DOHH2 (cell line): Measurements from ENCODE around the gene C10orf105.

ENCODE experiments used
- H3F3A ChIP-seq: fragments of 200-600 bp; sonication (generic), shearing (Covaris generic); 2 replicates; pipeline ENCODE4 v1.6.0; 2016; ENCODE audit warnings: antibody characterized with exemption, mild to moderate bottlenecking; ENCODE audit not compliant: control insufficient read depth, insufficient read depth
- H3K27ac ChIP-seq: fragments of 200-600 bp; sonication (generic); 2 replicates; pipeline ENCODE4 v1.5.1; 2014; ENCODE audit warnings: low read depth, mild to moderate bottlenecking, low read length, moderate library complexity
- H3K27me3 ChIP-seq: fragments of 200-600 bp; sonication (generic); 2 replicates; pipeline ENCODE4 v1.6.1; 2014; ENCODE audit warnings: mild to moderate bottlenecking, low read length, mixed read lengths; ENCODE audit not compliant: control insufficient read depth
- H3K36me3 ChIP-seq: fragments of 200-600 bp; sonication (generic); 2 replicates; pipeline ENCODE4 v1.6.1; 2014; ENCODE audit warnings: mild to moderate bottlenecking, low read length, moderate library complexity, mixed read lengths; ENCODE audit not compliant: control insufficient read depth
- H3K4me1 ChIP-seq: fragments of 200-600 bp; sonication (generic); 2 replicates; pipeline ENCODE4 v1.6.1; 2014; ENCODE audit warnings: mild to moderate bottlenecking, low read length, mixed read lengths; ENCODE audit not compliant: control insufficient read depth
- H3K4me2 ChIP-seq: fragments of 200-600 bp; sonication (generic); 2 replicates; pipeline ENCODE4 v1.6.0; 2014; ENCODE audit warnings: mild to moderate bottlenecking, low read length, moderate library complexity
- H3K4me3 ChIP-seq: fragments of 200-600 bp; sonication (generic); 2 replicates; pipeline ENCODE4 v1.5.1; 2014; ENCODE audit warnings: mild to moderate bottlenecking, low read length, mixed read lengths
- H3K79me2 ChIP-seq: fragments of 200-600 bp; sonication (generic); 2 replicates; pipeline ENCODE4 v1.6.1; 2014; ENCODE audit warnings: mild to moderate bottlenecking, low read length, mixed read lengths; ENCODE audit not compliant: control insufficient read depth
- H3K9me2 ChIP-seq: fragments of 200-600 bp; sonication (generic); replicated peaks from 2 replicates; pipeline ENCODE4 v1.6.1; 2014; ENCODE audit warnings: mild to moderate bottlenecking, low read length, mixed read lengths; ENCODE audit not compliant: control insufficient read depth
- H3K9me3 ChIP-seq: fragments of 200-600 bp; sonication (generic); 2 replicates; pipeline ENCODE4 v1.6.1; 2014; ENCODE audit warnings: antibody characterized with exemption, low read length, mixed read lengths; ENCODE audit not compliant: control insufficient read depth, insufficient read depth
- H4K20me1 ChIP-seq: fragments of 200-600 bp; sonication (generic); 2 replicates; pipeline ENCODE4 v1.6.0; 2014; ENCODE audit warnings: low read depth, mild to moderate bottlenecking, antibody characterized with exemption, low read length, moderate library complexity; ENCODE audit not compliant: control insufficient read depth, insufficient read depth
- CTCF ChIP-seq: fragments of 200-600 bp; sonication (generic); IDR thresholded peaks from one replicate; pipeline ENCODE4 v1.5.1; 2014; ENCODE audit warnings: antibody characterized with exemption, mild to moderate bottlenecking, low read depth, low read length; ENCODE audit not compliant: poor library complexity, severe bottlenecking
- EZH2phosphoT487 ChIP-seq: fragments of 200-600 bp; sonication (generic); IDR thresholded peaks from 2 replicates; pipeline ENCODE4 v1.6.1; 2017; ENCODE audit warnings: borderline replicate concordance, mild to moderate bottlenecking, antibody characterized with exemption, low read length, moderate library complexity, mixed read lengths

Gene C10orf105

GRCh38 chr10:71692598-71693306 lies 26.8 kb downstream of the C10orf105 start:
- no peaks in the 10 kb centered on the region for H3K9me2 ChIP-seq
- 0 out of 2 replicates have a peak, but pooled peaks cover 2% of the 10 kb centered on the region for H3K27me3 ChIP-seq
- no peak overlapping the region for H3K4me2 ChIP-seq
- peaks cover 17% of the 10 kb centered on the region for H3K9me3 ChIP-seq
- TF ChIP-seq EZH2phosphoT487 (no peak), CTCF (no peak)
- peaks cover 5% of the 10 kb centered on the region; the same call in 1 of the 2 replicates for H4K20me1 ChIP-seq
- peaks cover 12% of the 10 kb centered on the region for H3F3A ChIP-seq
- no peaks in the 10 kb centered on the region for H3K36me3 ChIP-seq
- peaks cover 44% of the 10 kb centered on the region for H3K4me1 ChIP-seq
- H3K4me3 ChIP-seq = no peak overlapping the region
- no peaks in the 10 kb centered on the region for H3K79me2 ChIP-seq
- no peak overlapping the region for H3K27ac ChIP-seq

- H3K4me2 ChIP-seq = no peak overlapping the region
- H3K27ac ChIP-seq = no peak overlapping the region
- H3K27me3 ChIP-seq = no peaks in the 10 kb centered on the region
- TF ChIP-seq CTCF (no peak), EZH2phosphoT487 (no peak)
- peaks cover 5% of the 10 kb centered on the region; the same call in 1 of the 2 replicates for H4K20me1 ChIP-seq
- peaks cover 37% of the 10 kb centered on the region for H3K4me1 ChIP-seq
- H3F3A ChIP-seq = peaks cover 13% of the 10 kb centered on the region
- no peaks in the 10 kb centered on the region for H3K9me2 ChIP-seq
- peaks cover 21% of the 10 kb centered on the region for H3K9me3 ChIP-seq
- no peaks in the 10 kb centered on the region for H3K36me3 ChIP-seq
- no peaks in the 10 kb centered on the region for H3K79me2 ChIP-seq
- H3K4me3 ChIP-seq = no peak overlapping the region
Measured at GRCh38 chr10:71691405-71691804, 28.2 kb downstream of the C10orf105 start.

- Histone ChIP-seq H3K79me2 (no peaks in the 10 kb centered on the region), H3K4me2 (no peak overlapping the region), H3K4me1 (peaks cover 25% of the 10 kb centered on the region), H4K20me1 (peaks cover 5% of the 10 kb centered on the region; the same call in 1 of the 2 replicates), H3K36me3 (no peaks in the 10 kb centered on the region), H3K27me3 (no peaks in the 10 kb centered on the region), H3K4me3 (no peak overlapping the region), H3K9me2 (no peaks in the 10 kb centered on the region), H3F3A (peaks cover 13% of the 10 kb centered on the region), H3K9me3 (peaks cover 21% of the 10 kb centered on the region), H3K27ac (no peak overlapping the region)
- TF ChIP-seq EZH2phosphoT487 (no peak), CTCF (no peak)
Measured at GRCh38 chr10:71690094-71690720, 29.4 kb downstream of the C10orf105 start.
